HepG2 (cell line): ENCODE results near the gene SELENOT. TPM values are rescaled to one million over a fixed set of nuclear protein-coding genes. Genes with fewer than 3 reads are reported as not detected.
A peak's percentile ranks its signal among the peaks of the same experiment; 100 is the strongest.

Source experiments
- IRF2 ChIP-seq: IDR thresholded peaks from 2 replicates; pipeline ENCODE4 v1.6.1; 2018; ENCODE audit warnings: missing genetic modification reagents, missing compliant biosample characterization
- MXD4 ChIP-seq: IDR thresholded peaks from 2 replicates; pipeline ENCODE4 v1.6.1; 2016; ENCODE audit warnings: mild to moderate bottlenecking, missing biosample characterization, missing genetic modification reagents
- MXI1 ChIP-seq: IDR thresholded peaks from 3 replicates; pipeline ENCODE4 v1.6.1; 2012; ENCODE audit warnings: low read depth, low read length, inconsistent platforms, borderline replicate concordance
- TBL1XR1 ChIP-seq: fragments of 150-350 bp; IDR thresholded peaks from 2 replicates; pipeline ENCODE4 v1.6.1; 2014; ENCODE audit warnings: borderline replicate concordance, low read length; ENCODE audit not compliant: partially characterized antibody
- TBP ChIP-seq: sonication (generic); formaldehyde crosslinking; IDR thresholded peaks from 2 replicates; pipeline ENCODE4 v1.5.0; 2020; ENCODE audit warnings: missing genetic modification reagents
- ZBTB21 ChIP-seq: sonication (generic); formaldehyde crosslinking; IDR thresholded peaks from 2 replicates; pipeline ENCODE4 v1.4.0; 2020; ENCODE audit warnings: missing genetic modification reagents
- ZSCAN25 ChIP-seq: sonication (generic); formaldehyde crosslinking; IDR thresholded peaks from 2 replicates; pipeline ENCODE4 v1.8.0; 2022; ENCODE audit warnings: mild to moderate bottlenecking, missing genetic modification reagents
- polyA plus RNA-seq, 8 experiments: library from polyadenylated mRNA; depleted of rRNA in 3 of 8; stranded (reverse) in 7 of 8; unstranded in 1 of 8; fragments of >200 nt; fragmentation: Illumina TruSeq in 4 of 8; extraction: Trizol in 4 of 8; gene quantifications; 2 replicates each; pipeline versions ENCODE4 v1.2.1 to v1.2.3, GENCODE V29; 2011 to 2016; ENCODE audit warnings: low read depth in 4 of 8, missing spikeins in 1 of 8, mixed read lengths in 1 of 8; ENCODE audit not compliant: insufficient read depth in 1 of 8
- total RNA-seq, 5 experiments: library from RNA; depleted of rRNA; stranded (reverse); fragments of >200 nt; fragmentation: Illumina TruSeq; extraction: Trizol; gene quantifications; 2 replicates each; pipeline ENCODE4 v1.2.3, GENCODE V29; 2016; ENCODE audit warnings: low read depth in 1 of 5
- TF ChIP-seq, protein P1 (sequence below): fragments of 450-650 bp; IDR thresholded peaks from 2 replicates; pipeline ENCODE4 v1.6.1; 2016
- TF ChIP-seq, protein P2 (sequence below): sonication (generic); formaldehyde crosslinking; IDR thresholded peaks from 2 replicates; pipeline ENCODE4 v1.9.0; 2021; ENCODE audit warnings: missing genetic modification reagents, borderline replicate concordance
- TF ChIP-seq, protein P3 (sequence below): IDR thresholded peaks from 2 replicates; pipeline ENCODE4 v1.4.0; 2020; ENCODE audit warnings: mild to moderate bottlenecking, missing genetic modification reagents
- TF ChIP-seq, protein P4 (sequence below): sonication (generic); formaldehyde crosslinking; IDR thresholded peaks from 2 replicates; pipeline ENCODE4 v1.4.0; 2020; ENCODE audit warnings: mild to moderate bottlenecking, missing genetic modification reagents, borderline replicate concordance
- TF ChIP-seq, protein P5 (sequence below): sonication (generic); formaldehyde crosslinking; IDR thresholded peaks from 2 replicates; pipeline ENCODE4 v1.5.0; 2020; ENCODE audit warnings: missing genetic modification reagents
- TF ChIP-seq, protein P6 (sequence below): IDR thresholded peaks from 2 replicates; pipeline ENCODE4 v1.6.1; 2016; ENCODE audit warnings: missing biosample characterization, missing genetic modification reagents, low read depth

The SELENOT gene
- total and polyA plus RNA-seq, 2 of the 13 experiments (the other 11 are each of a cell fraction or from before 2014, with no cell fraction given) = 122 to 273 TPM

DNA sequence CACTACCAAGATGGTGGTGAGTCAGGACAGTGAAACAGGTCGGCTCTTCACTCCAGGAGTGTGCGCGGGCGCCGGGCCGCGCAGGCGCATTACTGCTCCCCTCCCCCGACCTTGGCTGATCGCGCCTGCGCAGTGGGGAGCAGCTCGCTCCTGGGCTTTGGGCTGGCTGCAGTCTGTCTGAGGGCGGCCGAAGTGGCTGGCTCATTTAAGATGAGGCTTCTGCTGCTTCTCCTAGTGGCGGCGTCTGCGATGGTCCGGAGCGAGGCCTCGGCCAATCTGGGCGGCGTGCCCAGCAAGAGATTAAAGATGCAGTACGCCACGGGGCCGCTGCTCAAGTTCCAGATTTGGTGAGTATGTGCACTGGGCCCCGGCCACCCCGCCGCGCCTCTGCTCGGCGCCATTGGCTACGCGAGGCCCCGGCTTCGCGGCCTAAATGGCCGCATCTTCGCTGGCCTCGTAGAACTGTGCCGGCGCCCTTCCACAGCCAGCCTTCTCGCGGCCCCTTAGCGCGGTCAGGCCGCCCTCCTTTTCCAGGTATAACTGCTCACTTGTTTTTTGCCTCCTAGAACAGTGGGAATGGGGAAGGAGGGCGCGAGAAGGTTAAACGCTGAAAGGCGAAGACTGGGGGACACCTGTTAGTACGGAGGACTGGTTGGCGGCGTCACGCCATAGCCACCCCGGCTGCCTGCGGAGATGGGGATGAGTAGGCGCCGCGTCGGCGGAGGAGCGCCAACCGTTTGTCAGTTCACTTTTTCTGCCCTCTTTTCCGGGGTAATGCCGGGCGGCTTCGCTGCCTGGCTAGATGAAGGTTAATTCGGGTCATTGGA, at the start of gene SELENOT (continued):
- TF ChIP-seq, protein P1, sequence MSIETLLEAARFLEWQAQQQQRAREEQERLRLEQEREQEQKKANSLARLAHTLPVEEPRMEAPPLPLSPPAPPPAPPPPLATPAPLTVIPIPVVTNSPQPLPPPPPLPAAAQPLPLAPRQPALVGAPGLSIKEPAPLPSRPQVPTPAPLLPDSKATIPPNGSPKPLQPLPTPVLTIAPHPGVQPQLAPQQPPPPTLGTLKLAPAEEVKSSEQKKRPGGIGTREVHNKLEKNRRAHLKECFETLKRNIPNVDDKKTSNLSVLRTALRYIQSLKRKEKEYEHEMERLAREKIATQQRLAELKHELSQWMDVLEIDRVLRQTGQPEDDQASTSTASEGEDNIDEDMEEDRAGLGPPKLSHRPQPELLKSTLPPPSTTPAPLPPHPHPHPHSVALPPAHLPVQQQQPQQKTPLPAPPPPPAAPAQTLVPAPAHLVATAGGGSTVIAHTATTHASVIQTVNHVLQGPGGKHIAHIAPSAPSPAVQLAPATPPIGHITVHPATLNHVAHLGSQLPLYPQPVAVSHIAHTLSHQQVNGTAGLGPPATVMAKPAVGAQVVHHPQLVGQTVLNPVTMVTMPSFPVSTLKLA = no peak
- TF ChIP-seq, protein P2, sequence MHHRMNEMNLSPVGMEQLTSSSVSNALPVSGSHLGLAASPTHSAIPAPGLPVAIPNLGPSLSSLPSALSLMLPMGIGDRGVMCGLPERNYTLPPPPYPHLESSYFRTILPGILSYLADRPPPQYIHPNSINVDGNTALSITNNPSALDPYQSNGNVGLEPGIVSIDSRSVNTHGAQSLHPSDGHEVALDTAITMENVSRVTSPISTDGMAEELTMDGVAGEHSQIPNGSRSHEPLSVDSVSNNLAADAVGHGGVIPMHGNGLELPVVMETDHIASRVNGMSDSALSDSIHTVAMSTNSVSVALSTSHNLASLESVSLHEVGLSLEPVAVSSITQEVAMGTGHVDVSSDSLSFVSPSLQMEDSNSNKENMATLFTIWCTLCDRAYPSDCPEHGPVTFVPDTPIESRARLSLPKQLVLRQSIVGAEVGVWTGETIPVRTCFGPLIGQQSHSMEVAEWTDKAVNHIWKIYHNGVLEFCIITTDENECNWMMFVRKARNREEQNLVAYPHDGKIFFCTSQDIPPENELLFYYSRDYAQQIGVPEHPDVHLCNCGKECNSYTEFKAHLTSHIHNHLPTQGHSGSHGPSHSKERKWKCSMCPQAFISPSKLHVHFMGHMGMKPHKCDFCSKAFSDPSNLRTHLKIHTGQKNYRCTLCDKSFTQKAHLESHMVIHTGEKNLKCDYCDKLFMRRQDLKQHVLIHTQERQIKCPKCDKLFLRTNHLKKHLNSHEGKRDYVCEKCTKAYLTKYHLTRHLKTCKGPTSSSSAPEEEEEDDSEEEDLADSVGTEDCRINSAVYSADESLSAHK (CRISPR knock-in tag) = no peak
- TF ChIP-seq IRF2 (CRISPR knock-in tag) = peak; percentile 62; the same call in 1 of the 2 replicates
- TF ChIP-seq, protein P3, sequence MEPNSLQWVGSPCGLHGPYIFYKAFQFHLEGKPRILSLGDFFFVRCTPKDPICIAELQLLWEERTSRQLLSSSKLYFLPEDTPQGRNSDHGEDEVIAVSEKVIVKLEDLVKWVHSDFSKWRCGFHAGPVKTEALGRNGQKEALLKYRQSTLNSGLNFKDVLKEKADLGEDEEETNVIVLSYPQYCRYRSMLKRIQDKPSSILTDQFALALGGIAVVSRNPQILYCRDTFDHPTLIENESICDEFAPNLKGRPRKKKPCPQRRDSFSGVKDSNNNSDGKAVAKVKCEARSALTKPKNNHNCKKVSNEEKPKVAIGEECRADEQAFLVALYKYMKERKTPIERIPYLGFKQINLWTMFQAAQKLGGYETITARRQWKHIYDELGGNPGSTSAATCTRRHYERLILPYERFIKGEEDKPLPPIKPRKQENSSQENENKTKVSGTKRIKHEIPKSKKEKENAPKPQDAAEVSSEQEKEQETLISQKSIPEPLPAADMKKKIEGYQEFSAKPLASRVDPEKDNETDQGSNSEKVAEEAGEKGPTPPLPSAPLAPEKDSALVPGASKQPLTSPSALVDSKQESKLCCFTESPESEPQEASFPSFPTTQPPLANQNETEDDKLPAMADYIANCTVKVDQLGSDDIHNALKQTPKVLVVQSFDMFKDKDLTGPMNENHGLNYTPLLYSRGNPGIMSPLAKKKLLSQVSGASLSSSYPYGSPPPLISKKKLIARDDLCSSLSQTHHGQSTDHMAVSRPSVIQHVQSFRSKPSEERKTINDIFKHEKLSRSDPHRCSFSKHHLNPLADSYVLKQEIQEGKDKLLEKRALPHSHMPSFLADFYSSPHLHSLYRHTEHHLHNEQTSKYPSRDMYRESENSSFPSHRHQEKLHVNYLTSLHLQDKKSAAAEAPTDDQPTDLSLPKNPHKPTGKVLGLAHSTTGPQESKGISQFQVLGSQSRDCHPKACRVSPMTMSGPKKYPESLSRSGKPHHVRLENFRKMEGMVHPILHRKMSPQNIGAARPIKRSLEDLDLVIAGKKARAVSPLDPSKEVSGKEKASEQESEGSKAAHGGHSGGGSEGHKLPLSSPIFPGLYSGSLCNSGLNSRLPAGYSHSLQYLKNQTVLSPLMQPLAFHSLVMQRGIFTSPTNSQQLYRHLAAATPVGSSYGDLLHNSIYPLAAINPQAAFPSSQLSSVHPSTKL (CRISPR knock-in tag) = no peak; the same call in 1 of the 2 replicates
- peak; percentile 73; the same call in 1 of the 3 replicates for TF ChIP-seq MXI1
- TF ChIP-seq, protein P4, sequence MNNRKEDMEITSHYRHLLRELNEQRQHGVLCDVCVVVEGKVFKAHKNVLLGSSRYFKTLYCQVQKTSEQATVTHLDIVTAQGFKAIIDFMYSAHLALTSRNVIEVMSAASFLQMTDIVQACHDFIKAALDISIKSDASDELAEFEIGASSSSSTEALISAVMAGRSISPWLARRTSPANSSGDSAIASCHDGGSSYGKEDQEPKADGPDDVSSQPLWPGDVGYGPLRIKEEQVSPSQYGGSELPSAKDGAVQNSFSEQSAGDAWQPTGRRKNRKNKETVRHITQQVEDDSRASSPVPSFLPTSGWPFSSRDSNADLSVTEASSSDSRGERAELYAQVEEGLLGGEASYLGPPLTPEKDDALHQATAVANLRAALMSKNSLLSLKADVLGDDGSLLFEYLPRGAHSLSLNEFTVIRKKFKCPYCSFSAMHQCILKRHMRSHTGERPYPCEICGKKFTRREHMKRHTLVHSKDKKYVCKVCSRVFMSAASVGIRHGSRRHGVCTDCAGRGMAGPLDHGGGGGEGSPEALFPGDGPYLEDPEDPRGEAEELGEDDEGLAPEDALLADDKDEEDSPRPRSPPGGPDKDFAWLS (CRISPR knock-in tag) = no peak
- TF ChIP-seq, protein P5, sequence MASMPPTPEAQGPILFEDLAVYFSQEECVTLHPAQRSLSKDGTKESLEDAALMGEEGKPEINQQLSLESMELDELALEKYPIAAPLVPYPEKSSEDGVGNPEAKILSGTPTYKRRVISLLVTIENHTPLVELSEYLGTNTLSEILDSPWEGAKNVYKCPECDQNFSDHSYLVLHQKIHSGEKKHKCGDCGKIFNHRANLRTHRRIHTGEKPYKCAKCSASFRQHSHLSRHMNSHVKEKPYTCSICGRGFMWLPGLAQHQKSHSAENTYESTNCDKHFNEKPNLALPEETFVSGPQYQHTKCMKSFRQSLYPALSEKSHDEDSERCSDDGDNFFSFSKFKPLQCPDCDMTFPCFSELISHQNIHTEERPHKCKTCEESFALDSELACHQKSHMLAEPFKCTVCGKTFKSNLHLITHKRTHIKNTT = no peak
- TF ChIP-seq TBL1XR1 = no peak
- TF ChIP-seq, protein P6, sequence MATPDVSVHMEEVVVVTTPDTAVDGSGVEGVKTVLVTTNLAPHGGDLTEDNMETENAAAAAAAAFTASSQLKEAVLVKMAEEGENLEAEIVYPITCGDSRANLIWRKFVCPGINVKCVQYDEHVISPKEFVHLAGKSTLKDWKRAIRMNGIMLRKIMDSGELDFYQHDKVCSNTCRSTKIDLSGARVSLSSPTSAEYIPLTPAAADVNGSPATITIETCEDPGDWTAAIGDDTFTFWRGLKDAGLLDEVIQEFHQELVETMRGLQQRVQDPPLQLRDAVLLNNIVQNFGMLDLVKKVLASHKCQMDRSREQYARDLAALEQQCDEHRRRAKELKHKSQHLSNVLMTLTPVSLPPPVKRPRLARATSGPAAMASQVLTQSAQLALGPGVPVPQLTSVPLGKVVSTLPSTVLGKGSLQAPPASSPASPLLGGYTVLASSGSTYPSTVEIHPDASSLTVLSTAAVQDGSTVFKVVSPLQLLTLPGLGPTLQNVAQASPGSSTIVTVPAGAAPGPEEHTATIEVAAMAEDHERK (CRISPR knock-in tag) = no peak
- 0 out of 2 replicates have a peak, but pooled peaks have one; percentile 13 for TF ChIP-seq ZBTB21
- peak; percentile 47; the same call in 1 of the 2 replicates for TF ChIP-seq ZSCAN25 (CRISPR knock-in tag)
- 0 out of 2 replicates have a peak, but pooled peaks have one; percentile 38 for TF ChIP-seq MXD4 (CRISPR knock-in tag)
- TF ChIP-seq TBP (CRISPR knock-in tag) = no peak
